A673 (cell line): ENCODE measurements around the gene NDRG3. TPM values are rescaled to one million over a fixed set of nuclear protein-coding genes. Genes with fewer than 3 reads are reported as not detected.

Source experiments
- BruUV-seq: library from RNA; stranded (reverse); fragments of 400-500 nt; replicated peaks from 2 replicates; lab custom pipeline; 2021; lab: Mats Ljungman, UMichigan
- CTCF ChIA-PET: fragments of 300-600 bp; sonication (Branson Sonifier 250); formaldehyde crosslinking; loops from one replicate; lab custom pipeline; 2022; ENCODE audit warnings: antibody characterized with exemption; lab: Charles Lee
- POLR2A ChIA-PET: fragments of 300-600 bp; sonication (Branson Sonifier 250); formaldehyde crosslinking; loops from one replicate; lab custom pipeline; 2022; ENCODE audit warnings: antibody characterized with exemption; ENCODE audit not compliant: low non-redundant PET; lab: Charles Lee
- DNase-seq: peaks from one replicate; pipeline ENCODE4 v3.0.0-alpha.2; 2015; ENCODE audit warnings: low spot score
- H3K27ac ChIP-seq: fragments of 200-600 bp; sonication (generic); 2 replicates; pipeline ENCODE4 v1.5.1; 2016; ENCODE audit warnings: mixed run types, low read depth, mild to moderate bottlenecking, mixed read lengths, antibody characterized with exemption, low read length; ENCODE audit not compliant: poor library complexity, severe bottlenecking
- H3K27me3 ChIP-seq: fragments of 200-600 bp; sonication (generic); replicated peaks from 2 replicates; pipeline ENCODE4 v1.6.1; 2017; ENCODE audit warnings: mixed run types, low read depth, mild to moderate bottlenecking, mixed read lengths, antibody characterized with exemption, low read length; ENCODE audit not compliant: insufficient read depth, poor library complexity
- H3K36me3 ChIP-seq: fragments of 200-600 bp; sonication (generic); 2 replicates; pipeline ENCODE4 v1.6.1; 2016; ENCODE audit warnings: mixed run types, mild to moderate bottlenecking, mixed read lengths, antibody characterized with exemption, low read length; ENCODE audit not compliant: insufficient read depth, poor library complexity, severe bottlenecking
- H3K4me1 ChIP-seq: fragments of 200-600 bp; sonication (generic); 2 replicates; pipeline ENCODE4 v1.6.1; 2017; ENCODE audit warnings: mixed run types, mild to moderate bottlenecking, mixed read lengths, antibody characterized with exemption, low read length; ENCODE audit not compliant: insufficient read depth, poor library complexity, severe bottlenecking
- H3K4me3 ChIP-seq: fragments of 200-600 bp; sonication (generic); 2 replicates; pipeline ENCODE4 v1.5.1; 2016; ENCODE audit warnings: low read depth, mixed run types, mild to moderate bottlenecking, mixed read lengths, low read length; ENCODE audit not compliant: poor library complexity, severe bottlenecking
- H3K9me3 ChIP-seq: fragments of 200-600 bp; sonication (generic); 2 replicates; pipeline ENCODE4 v1.6.1; 2016; ENCODE audit warnings: mixed run types, low read depth, mild to moderate bottlenecking, mixed read lengths, antibody characterized with exemption, low read length; ENCODE audit not compliant: poor library complexity, severe bottlenecking
- CTCF ChIP-seq: fragments of 300-800, 200-600 bp; sonication (generic); conservative IDR thresholded peaks from 2 replicates; pipeline ENCODE4 v1.5.1; 2017; ENCODE audit warnings: low read depth, mild to moderate bottlenecking, antibody characterized with exemption, low read length, moderate library complexity, mixed read lengths
- EZH2 ChIP-seq: fragments of 200-600 bp; sonication (generic); IDR thresholded peaks from 2 replicates; pipeline ENCODE4 v1.6.1; 2017; ENCODE audit warnings: borderline replicate concordance, low read depth, mild to moderate bottlenecking, mixed read lengths, antibody characterized with exemption, low read length; ENCODE audit not compliant: poor library complexity, severe bottlenecking
- intact Hi-C: fragments of 100-400 bp; cut with micrococcal nuclease; formaldehyde crosslinking; loops from one replicate; pipeline ENCODE4 v1.10.0; 2022; ENCODE audit not compliant: unreplicated experiment
- total RNA-seq: library from RNA; stranded (reverse); gene quantifications from 2 replicates; pipeline ENCODE4 v1.2.3, GENCODE V29; 2021

NDRG3 gene
- total RNA-seq, 1 experiment from 2014 or later = 17.6 TPM

DNA sequence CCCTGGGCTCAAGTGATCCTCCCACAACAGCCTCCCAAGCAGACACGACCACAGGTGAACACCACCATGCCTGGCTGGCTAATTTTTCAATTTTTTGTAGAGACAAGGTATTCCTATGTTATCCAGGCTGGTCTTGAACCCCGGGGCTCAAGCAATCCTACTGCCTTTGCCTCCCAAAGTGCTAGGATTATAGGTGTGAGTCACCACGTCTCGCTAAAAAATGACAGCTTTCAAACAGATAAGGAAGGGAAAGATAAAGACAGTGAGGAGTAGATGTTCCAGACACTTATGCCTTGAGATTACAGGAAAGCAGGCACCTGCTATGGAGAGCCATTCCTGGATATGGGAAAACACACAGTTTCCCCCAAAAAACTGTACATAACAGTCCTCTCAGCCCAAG, 58.9 kb downstream of the NDRG3 start:
- ChIA-PET POLR2A (no interaction called here), CTCF (no interaction called here)
- no peak for DNase-seq
- Histone ChIP-seq H3K4me3 (no peak overlapping the region), H3K4me1 (no peaks in the 10 kb centered on the region), H3K36me3 (no peaks in the 10 kb centered on the region), H3K27me3 (no peaks in the 10 kb centered on the region), H3K9me3 (no peaks in the 10 kb centered on the region), H3K27ac (no peak overlapping the region)
- no TSS peak for BruUV-seq
- intact Hi-C loops = no loop called here
- TF ChIP-seq EZH2 = no peak

DNA sequence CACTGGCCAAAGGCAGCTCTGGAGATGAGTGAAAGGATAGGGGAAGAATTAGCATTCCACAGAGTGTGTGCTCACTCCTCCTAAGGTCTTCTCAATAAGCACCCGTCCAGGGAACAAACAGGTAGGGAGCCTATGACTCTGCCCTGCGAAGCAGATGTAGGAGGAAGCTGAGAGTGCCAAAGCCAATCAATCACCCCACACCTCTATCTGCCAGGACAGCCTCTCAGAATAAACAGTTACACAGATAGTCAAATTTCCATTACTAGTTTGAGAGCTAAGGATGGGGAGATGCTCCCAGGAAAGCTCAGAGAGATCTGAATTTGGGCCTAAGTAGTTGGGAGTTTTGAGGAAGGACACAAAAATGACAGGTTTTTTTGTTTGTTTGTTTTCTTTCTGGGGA, 59.4 kb downstream of the NDRG3 start:
- no peak overlapping the region for H3K4me3 ChIP-seq
- CTCF ChIA-PET = no interaction called here
- intact Hi-C loops = no loop called here
- H3K27me3 ChIP-seq = no peaks in the 10 kb centered on the region
- TF ChIP-seq CTCF = no peak
- no peak for TF ChIP-seq EZH2
- H3K27ac ChIP-seq = no peak overlapping the region
- no peak for DNase-seq
- H3K9me3 ChIP-seq = no peaks in the 10 kb centered on the region
- H3K36me3 ChIP-seq = no peaks in the 10 kb centered on the region
- H3K4me1 ChIP-seq = no peaks in the 10 kb centered on the region
- BruUV-seq = no TSS peak
- POLR2A ChIA-PET = no interaction called here

DNA sequence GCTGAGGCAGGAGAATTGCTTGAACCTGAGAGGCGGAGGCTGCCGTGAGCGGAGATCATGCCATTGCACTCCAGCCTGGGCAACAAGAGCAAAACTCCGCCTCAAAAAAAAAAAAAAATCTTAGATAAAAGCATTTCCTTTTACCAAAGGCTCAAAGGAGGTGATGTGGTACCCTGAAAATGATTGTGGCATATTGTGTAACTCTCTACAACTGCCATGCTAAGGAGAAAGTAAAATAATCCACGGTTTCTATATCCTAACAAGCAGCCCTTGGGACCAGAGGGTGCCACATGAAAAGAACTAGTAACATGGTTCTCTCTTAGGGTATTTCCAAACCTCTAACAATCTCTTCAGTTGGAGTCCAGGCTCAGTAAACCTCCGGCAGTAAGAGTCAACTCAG, 61.1 kb downstream of the NDRG3 start:
- Histone ChIP-seq H3K36me3 (no peaks in the 10 kb centered on the region), H3K9me3 (no peaks in the 10 kb centered on the region), H3K4me1 (no peaks in the 10 kb centered on the region), H3K27ac (no peak overlapping the region), H3K4me3 (no peak overlapping the region), H3K27me3 (no peaks in the 10 kb centered on the region)
- intact Hi-C loops = no loop called here
- no peak for TF ChIP-seq CTCF
- TF ChIP-seq EZH2 = no peak
- no peak for DNase-seq
- POLR2A ChIA-PET = no interaction called here
- no TSS peak for BruUV-seq
- CTCF ChIA-PET = interaction anchor here (0.6 kb wide), 1 partner anchor 151 kb away, joined by 4 read pairs; no protein-coding TSS in a partner anchor

- Histone ChIP-seq H3K27ac (no peak overlapping the region), H3K4me1 (no peaks in the 10 kb centered on the region), H3K9me3 (no peaks in the 10 kb centered on the region), H3K36me3 (no peaks in the 10 kb centered on the region), H3K4me3 (no peak overlapping the region), H3K27me3 (no peaks in the 10 kb centered on the region)
- no peak for DNase-seq
- CTCF ChIA-PET = no interaction called here
- TF ChIP-seq EZH2 = no peak
- no peak for TF ChIP-seq CTCF
- intact Hi-C loops = no loop called here
- POLR2A ChIA-PET = no interaction called here
- no TSS peak for BruUV-seq
Measured at GRCh38 chr20:36682311-36682710, 63.6 kb downstream of the NDRG3 start.
